Measurements from ENCODE around the gene RPN2. TPM values are rescaled to one million over a fixed set of nuclear protein-coding genes. Genes with fewer than 3 reads are reported as not detected.
A peak's percentile ranks its signal among the peaks of the same experiment; 100 is the strongest.

The RPN2 gene
- total and polyA plus RNA-seq, 2 donors (not counting 1 experiment from before 2014, with no cell fraction given), result 262 to 414 TPM

GRCh38 chr20:37238935-37239451, 59.9 kb downstream of the RPN2 start:
- Histone ChIP-seq H2AFZ (ENCODE audit: low read length) (no peak overlapping the region), H3K79me2 (ENCODE audit: control insufficient read depth, insufficient read depth, low read length) (no peaks in the 10 kb centered on the region), H3K9ac (ENCODE audit: insufficient read depth, low read length) (no peak overlapping the region), H3K4me3 (replicated peaks in 1 of 4; ENCODE audit: control extremely low read depth in 1 of 4, insufficient read depth in 1 of 4, low read depth in 3 of 4, low read length in 4 of 4) (no peak overlapping the region), H3K27ac (ENCODE audit: insufficient read depth, low read length) (no peak overlapping the region), H3K4me2 (ENCODE audit: extremely low read depth, insufficient read depth, low read length) (no peak overlapping the region), H3K36me3 (ENCODE audit: control insufficient read depth, insufficient read depth, low read length) (peaks cover 22% of the 10 kb centered on the region), H3K9me3 (ENCODE audit: control insufficient read depth, insufficient read depth, low read depth, low read length) (no peaks in the 10 kb centered on the region), H3K4me1 (ENCODE audit: control insufficient read depth, extremely low read depth, insufficient read depth, low read length) (peaks cover 7% of the 10 kb centered on the region), H4K20me1 (ENCODE audit: control insufficient read depth, extremely low read depth, insufficient read depth, low read length) (no peaks in the 10 kb centered on the region), H3K27me3 (ENCODE audit: control insufficient read depth, insufficient read depth, low read length) (no peaks in the 10 kb centered on the region)
- TF ChIP-seq CTCF (conservative IDR thresholded peaks at IDR 0.05 in 1 of 2, IDR thresholded peaks at IDR 0.05 in 1 of 2; ENCODE audit: low read depth in 1 of 2, low read length in 2 of 2) (no peak), EZH2 (IDR thresholded peaks at IDR 0.05; ENCODE audit: low read length, missing control alignments) (no peak)
- DNase-seq (ENCODE audit: low read depth in 2 of 2), result peak; percentile 69 to 80

- Histone ChIP-seq H3K79me2 (ENCODE audit: control insufficient read depth, insufficient read depth, low read length) (no peaks in the 10 kb centered on the region), H3K27me3 (ENCODE audit: control insufficient read depth, insufficient read depth, low read length) (no peaks in the 10 kb centered on the region), H3K4me3 (replicated peaks in 1 of 4; ENCODE audit: control extremely low read depth in 1 of 4, insufficient read depth in 1 of 4, low read depth in 3 of 4, low read length in 4 of 4) (no peak overlapping the region), H2AFZ (ENCODE audit: low read length) (no peak overlapping the region), H3K9me3 (ENCODE audit: control insufficient read depth, insufficient read depth, low read depth, low read length) (no peaks in the 10 kb centered on the region), H3K4me2 (ENCODE audit: extremely low read depth, insufficient read depth, low read length) (no peak overlapping the region), H3K27ac (ENCODE audit: insufficient read depth, low read length) (no peak overlapping the region), H3K36me3 (ENCODE audit: control insufficient read depth, insufficient read depth, low read length) (peaks cover 20% of the 10 kb centered on the region), H3K9ac (ENCODE audit: insufficient read depth, low read length) (no peak overlapping the region), H3K4me1 (ENCODE audit: control insufficient read depth, extremely low read depth, insufficient read depth, low read length) (peaks cover 7% of the 10 kb centered on the region), H4K20me1 (ENCODE audit: control insufficient read depth, extremely low read depth, insufficient read depth, low read length) (no peaks in the 10 kb centered on the region)
- DNase-seq (ENCODE audit: low read depth in 2 of 2), result peak in 1 of 2 donors; percentile 16
- TF ChIP-seq EZH2 (IDR thresholded peaks at IDR 0.05; ENCODE audit: low read length, missing control alignments) (no peak), CTCF (conservative IDR thresholded peaks at IDR 0.05 in 1 of 2, IDR thresholded peaks at IDR 0.05 in 1 of 2; ENCODE audit: low read depth in 1 of 2, low read length in 2 of 2) (no peak)
These were observed 61.4 kb downstream of the RPN2 start for GRCh38 chr20:37240337-37241067.

GRCh38 chr20:37242503-37242902, 63.4 kb downstream of the RPN2 start:
- Histone ChIP-seq H4K20me1 (ENCODE audit: control insufficient read depth, extremely low read depth, insufficient read depth, low read length) (no peaks in the 10 kb centered on the region), H3K4me1 (ENCODE audit: control insufficient read depth, extremely low read depth, insufficient read depth, low read length) (peaks cover 7% of the 10 kb centered on the region), H3K27ac (ENCODE audit: insufficient read depth, low read length) (no peak overlapping the region), H3K79me2 (ENCODE audit: control insufficient read depth, insufficient read depth, low read length) (no peaks in the 10 kb centered on the region), H3K9me3 (ENCODE audit: control insufficient read depth, insufficient read depth, low read depth, low read length) (no peaks in the 10 kb centered on the region), H3K4me3 (replicated peaks in 1 of 4; ENCODE audit: control extremely low read depth in 1 of 4, insufficient read depth in 1 of 4, low read depth in 3 of 4, low read length in 4 of 4) (no peak overlapping the region), H3K27me3 (ENCODE audit: control insufficient read depth, insufficient read depth, low read length) (no peaks in the 10 kb centered on the region), H3K9ac (ENCODE audit: insufficient read depth, low read length) (no peak overlapping the region), H3K4me2 (ENCODE audit: extremely low read depth, insufficient read depth, low read length) (no peak overlapping the region), H3K36me3 (ENCODE audit: control insufficient read depth, insufficient read depth, low read length) (peaks cover 11% of the 10 kb centered on the region), H2AFZ (ENCODE audit: low read length) (no peak overlapping the region)
- TF ChIP-seq CTCF (conservative IDR thresholded peaks at IDR 0.05 in 1 of 2, IDR thresholded peaks at IDR 0.05 in 1 of 2; ENCODE audit: low read depth in 1 of 2, low read length in 2 of 2) (no peak), EZH2 (IDR thresholded peaks at IDR 0.05; ENCODE audit: low read length, missing control alignments) (no peak)
- no peak for DNase-seq (ENCODE audit: low read depth in 2 of 2)

Data from fibroblast of lung (primary cell).